ENCODE measurements around the gene YIF1B. TPM values are rescaled to one million over a fixed set of nuclear protein-coding genes. Genes with fewer than 3 reads are reported as not detected.
A peak's percentile ranks its signal among the peaks of the same experiment; 100 is the strongest.

The YIF1B gene
- total and polyA plus RNA-seq, 9 of the 15 experiments (the other 6 are each of a cell fraction or from before 2014, with no cell fraction given), result 8.5 to 586 (median 323) TPM

- Histone ChIP-seq H3K4me2 (ENCODE audit: insufficient read depth, low read length) (peak overlapping the region; percentile 91), H3K9me3 (replicated peaks; ENCODE audit: control insufficient read depth, insufficient read depth, low read depth, low read length) (no peaks in the 10 kb centered on the region), H3K36me3 (ENCODE audit: control insufficient read depth, insufficient read depth, low read length) (no peaks in the 10 kb centered on the region), H3K9ac (ENCODE audit: insufficient read depth in 1 of 2, low read depth in 2 of 2, low read length in 2 of 2) (peak overlapping the region in 1 of 2 experiments; percentile 86; a peak in 2 of 4 replicates), H3K4me1 (replicated peaks in 1 of 2; ENCODE audit: control insufficient read depth in 2 of 2, insufficient read depth in 2 of 2, low read length in 2 of 2) (peaks cover 10 to 26% of the 10 kb centered on the region in 2 experiments; a peak in 4 of 5 replicates), H4K20me1 (replicated peaks; ENCODE audit: control insufficient read depth, insufficient read depth, low read length) (peaks cover 10% of the 10 kb centered on the region; the same call in 1 of the 2 replicates), H3K27ac (ENCODE audit: extremely low read depth, low read depth, low read length) (no peak overlapping the region), H3K4me3 (peak overlapping the region; percentile 64), H3K27me3 (ENCODE audit: control insufficient read depth in 2 of 2, insufficient read depth in 2 of 2, low read length in 2 of 2) (peaks cover 24 to 26% of the 10 kb centered on the region in 2 experiments), H3K79me2 (ENCODE audit: control insufficient read depth, insufficient read depth, low read length) (no peaks in the 10 kb centered on the region), H3K9me1 (ENCODE audit: control insufficient read depth, insufficient read depth, low read length) (no peaks in the 10 kb centered on the region), H2AFZ (ENCODE audit: low read depth, low read length) (peak overlapping the region; percentile 98)
- ChIA-PET CTCF (ENCODE audit: low intra/inter-chr PET ratio) (no interaction called here), POLR2A (interaction anchor here (0.6 to 1.3 kb wide), 4 partner anchors 9 to 159 kb away, joined by 3 to 8 read pairs (median 3); partner anchors contain the start of gene PSMD8)
- BruUV-seq (replicated peaks), result no TSS peak
- peak; percentile 85 for FAIRE-seq
- WGBS (ENCODE audit: insufficient coverage, low coverage, missing lambda C conversion rate), result under 1% methylated on average over 53 of the region's 68 CpGs
- ATAC-seq, result peak; percentile 91
- DNase-seq (ENCODE audit: extremely low read depth in 1 of 4, low spot score in 3 of 4), result peak; percentile 91 to 95 (median 92)
- intact Hi-C loops (cut with micrococcal nuclease), result no loop called here
- in situ Hi-C loops (cut with MboI), result no loop called here
- TF ChIP-seq NR1H2 (CRISPR knock-in tag; IDR thresholded peaks at IDR 0.05) (no peak), ZNF740 (CRISPR knock-in tag; IDR thresholded peaks at IDR 0.05) (0 out of 2 replicates have a peak, but pooled peaks have one; percentile 43), ZNF740 (tag; IDR thresholded peaks at IDR 0.05) (no peak), CBFA2T2 (conservative IDR thresholded peaks at IDR 0.05) (peak; percentile 50), ATF1 (CRISPR knock-in tag; IDR thresholded peaks at IDR 0.05) (no peak), ATF1 (tag; IDR thresholded peaks at IDR 0.05) (peak; percentile 26; the same call in 1 of the 2 replicates), SUPT5H (IDR thresholded peaks at IDR 0.05) (0 out of 2 replicates have a peak, but pooled peaks have one; percentile 26), RB1 (IDR thresholded peaks at IDR 0.05; ENCODE audit: low read depth) (peak; percentile 17; the same call in 1 of the 2 replicates), PHF8 (IDR thresholded peaks at IDR 0.05; ENCODE audit: borderline replicate concordance, low read length) (peak; percentile 50; the same call in 1 of the 2 replicates), ATF2 (CRISPR knock-in tag; IDR thresholded peaks at IDR 0.05) (no peak), ZBTB7A (IDR thresholded peaks at IDR 0.05; ENCODE audit: borderline replicate concordance, control insufficient read depth, low read depth, low read length) (peak; percentile 79), PKNOX1 (IDR thresholded peaks at IDR 0.05) (peak; percentile 23; the same call in 1 of the 2 replicates)
- TF ChIP-seq, protein P1, sequence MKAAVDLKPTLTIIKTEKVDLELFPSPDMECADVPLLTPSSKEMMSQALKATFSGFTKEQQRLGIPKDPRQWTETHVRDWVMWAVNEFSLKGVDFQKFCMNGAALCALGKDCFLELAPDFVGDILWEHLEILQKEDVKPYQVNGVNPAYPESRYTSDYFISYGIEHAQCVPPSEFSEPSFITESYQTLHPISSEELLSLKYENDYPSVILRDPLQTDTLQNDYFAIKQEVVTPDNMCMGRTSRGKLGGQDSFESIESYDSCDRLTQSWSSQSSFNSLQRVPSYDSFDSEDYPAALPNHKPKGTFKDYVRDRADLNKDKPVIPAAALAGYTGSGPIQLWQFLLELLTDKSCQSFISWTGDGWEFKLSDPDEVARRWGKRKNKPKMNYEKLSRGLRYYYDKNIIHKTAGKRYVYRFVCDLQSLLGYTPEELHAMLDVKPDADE (conservative IDR thresholded peaks at IDR 0.05; ENCODE audit: control insufficient read depth, low read depth, low read length), result peak; percentile 25; the same call in 1 of the 2 replicates
- TF ChIP-seq, protein P2, sequence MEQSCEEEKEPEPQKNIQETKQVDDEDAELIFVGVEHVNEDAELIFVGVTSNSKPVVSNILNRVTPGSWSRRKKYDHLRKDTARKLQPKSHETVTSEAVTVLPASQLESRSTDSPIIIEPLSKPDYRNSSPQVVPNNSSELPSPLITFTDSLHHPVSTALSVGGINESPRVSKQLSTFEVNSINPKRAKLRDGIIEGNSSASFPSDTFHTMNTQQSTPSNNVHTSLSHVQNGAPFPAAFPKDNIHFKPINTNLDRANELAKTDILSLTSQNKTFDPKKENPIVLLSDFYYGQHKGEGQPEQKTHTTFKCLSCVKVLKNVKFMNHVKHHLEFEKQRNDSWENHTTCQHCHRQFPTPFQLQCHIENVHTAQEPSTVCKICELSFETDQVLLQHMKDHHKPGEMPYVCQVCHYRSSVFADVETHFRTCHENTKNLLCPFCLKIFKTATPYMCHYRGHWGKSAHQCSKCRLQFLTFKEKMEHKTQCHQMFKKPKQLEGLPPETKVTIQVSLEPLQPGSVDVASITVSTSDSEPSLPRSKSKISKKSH (CRISPR knock-in tag; IDR thresholded peaks at IDR 0.05), result no peak
Observed at GRCh38 chr19:38362076-38362945, 46.6 kb upstream of the YIF1B start.

All from K562 (cell line).